ENCODE results near the gene TMEM95.

DNA sequence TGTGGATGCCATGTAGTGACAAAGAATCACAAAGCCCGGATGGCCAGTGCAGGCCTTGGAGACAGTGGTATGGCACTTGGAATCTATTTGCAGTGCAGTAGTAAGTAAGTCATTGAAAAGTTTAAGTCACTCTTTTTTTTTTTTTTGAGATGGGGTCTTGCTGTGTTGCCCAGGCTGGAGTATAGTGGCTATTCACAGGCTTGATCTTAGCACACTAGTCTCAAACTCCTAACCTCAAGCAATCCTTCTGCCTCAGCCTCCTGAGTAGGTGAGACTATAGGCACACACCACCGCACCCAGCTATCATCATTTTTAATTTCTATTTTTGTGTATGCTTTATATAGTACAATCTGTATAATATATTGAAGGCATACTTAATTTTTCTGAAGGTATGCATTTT, 43.7 kb downstream of the TMEM95 start:
- TF ChIP-seq, protein P1, sequence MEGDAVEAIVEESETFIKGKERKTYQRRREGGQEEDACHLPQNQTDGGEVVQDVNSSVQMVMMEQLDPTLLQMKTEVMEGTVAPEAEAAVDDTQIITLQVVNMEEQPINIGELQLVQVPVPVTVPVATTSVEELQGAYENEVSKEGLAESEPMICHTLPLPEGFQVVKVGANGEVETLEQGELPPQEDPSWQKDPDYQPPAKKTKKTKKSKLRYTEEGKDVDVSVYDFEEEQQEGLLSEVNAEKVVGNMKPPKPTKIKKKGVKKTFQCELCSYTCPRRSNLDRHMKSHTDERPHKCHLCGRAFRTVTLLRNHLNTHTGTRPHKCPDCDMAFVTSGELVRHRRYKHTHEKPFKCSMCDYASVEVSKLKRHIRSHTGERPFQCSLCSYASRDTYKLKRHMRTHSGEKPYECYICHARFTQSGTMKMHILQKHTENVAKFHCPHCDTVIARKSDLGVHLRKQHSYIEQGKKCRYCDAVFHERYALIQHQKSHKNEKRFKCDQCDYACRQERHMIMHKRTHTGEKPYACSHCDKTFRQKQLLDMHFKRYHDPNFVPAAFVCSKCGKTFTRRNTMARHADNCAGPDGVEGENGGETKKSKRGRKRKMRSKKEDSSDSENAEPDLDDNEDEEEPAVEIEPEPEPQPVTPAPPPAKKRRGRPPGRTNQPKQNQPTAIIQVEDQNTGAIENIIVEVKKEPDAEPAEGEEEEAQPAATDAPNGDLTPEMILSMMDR (IDR thresholded peaks at IDR 0.05): no peak
- TF ChIP-seq POLR2A (IDR thresholded peaks at IDR 0.05) (no peak), POLR2AphosphoS5 (IDR thresholded peaks at IDR 0.05) (no peak)
